ENCODE data around the gene ARHGAP8. TPM values are rescaled to one million over a fixed set of nuclear protein-coding genes. Genes with fewer than 3 reads are reported as not detected.
"Not testable (repeated sequence)": the region's sequence is repeated elsewhere in the genome, so short reads cannot be mapped to it uniquely, and the experiment has no call there.

The ARHGAP8 gene
- total and polyA plus RNA-seq, 10 of the 15 experiments (the other 5 are each of a cell fraction or from before 2014, with no cell fraction given): 0.33 TPM; not detected in 9

DNA sequence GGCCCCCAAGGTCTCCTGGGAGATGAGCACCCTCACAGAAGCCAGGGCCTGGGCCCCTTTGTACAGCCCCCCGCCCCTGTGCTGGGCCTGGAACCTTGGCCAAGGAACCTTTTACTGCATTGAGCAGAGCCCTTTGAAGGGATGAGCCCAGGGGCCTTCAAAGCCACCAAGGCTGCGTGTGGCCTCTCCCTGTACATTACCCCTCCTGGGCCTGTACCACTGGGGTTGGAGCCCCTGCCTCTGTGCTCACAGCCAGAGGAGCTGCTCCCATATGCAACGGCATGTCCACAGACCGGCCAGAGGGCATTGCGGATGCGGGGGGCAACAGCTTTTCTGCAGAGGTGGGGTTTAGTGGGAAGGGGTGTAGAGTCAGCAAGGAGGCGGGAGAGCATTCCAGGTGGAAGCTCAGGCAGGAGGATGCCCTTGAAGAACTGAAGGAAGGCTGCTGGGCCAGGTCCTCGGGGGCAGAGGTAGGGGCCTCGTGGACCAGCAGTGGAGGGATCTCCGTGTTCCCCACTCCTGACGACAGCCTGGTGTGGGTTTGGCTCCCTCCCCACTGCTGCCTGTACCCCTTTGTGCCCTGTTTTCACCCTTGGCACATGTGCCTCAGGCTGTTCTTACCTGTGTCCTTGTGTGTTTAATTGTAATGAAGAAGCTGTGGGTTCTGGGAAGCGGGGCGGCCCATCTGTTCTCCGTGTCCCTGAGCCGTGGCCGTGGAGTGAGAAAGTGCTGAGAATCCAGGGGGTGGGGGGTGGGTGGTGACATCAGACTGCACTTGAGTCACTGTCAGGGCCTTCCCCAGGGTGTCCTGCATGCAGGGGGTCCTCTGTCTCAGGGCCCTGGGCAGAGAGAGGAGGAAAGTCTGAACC lies 46.9 kb downstream of the ARHGAP8 start (continued):
- TF ChIP-seq, protein P1, sequence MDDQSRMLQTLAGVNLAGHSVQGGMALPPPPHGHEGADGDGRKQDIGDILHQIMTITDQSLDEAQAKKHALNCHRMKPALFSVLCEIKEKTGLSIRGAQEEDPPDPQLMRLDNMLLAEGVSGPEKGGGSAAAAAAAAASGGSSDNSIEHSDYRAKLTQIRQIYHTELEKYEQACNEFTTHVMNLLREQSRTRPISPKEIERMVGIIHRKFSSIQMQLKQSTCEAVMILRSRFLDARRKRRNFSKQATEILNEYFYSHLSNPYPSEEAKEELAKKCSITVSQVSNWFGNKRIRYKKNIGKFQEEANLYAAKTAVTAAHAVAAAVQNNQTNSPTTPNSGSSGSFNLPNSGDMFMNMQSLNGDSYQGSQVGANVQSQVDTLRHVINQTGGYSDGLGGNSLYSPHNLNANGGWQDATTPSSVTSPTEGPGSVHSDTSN (IDR thresholded peaks at IDR 0.05; ENCODE audit: insufficient replicate concordance, low read depth, low read length): no peak
- no peak for TF ChIP-seq JUNB (IDR thresholded peaks at IDR 0.05)
- no peak for TF ChIP-seq ZNF687 (IDR thresholded peaks at IDR 0.05)
- TF ChIP-seq RBBP5 (conservative IDR thresholded peaks at IDR 0.05): no peak

DNA sequence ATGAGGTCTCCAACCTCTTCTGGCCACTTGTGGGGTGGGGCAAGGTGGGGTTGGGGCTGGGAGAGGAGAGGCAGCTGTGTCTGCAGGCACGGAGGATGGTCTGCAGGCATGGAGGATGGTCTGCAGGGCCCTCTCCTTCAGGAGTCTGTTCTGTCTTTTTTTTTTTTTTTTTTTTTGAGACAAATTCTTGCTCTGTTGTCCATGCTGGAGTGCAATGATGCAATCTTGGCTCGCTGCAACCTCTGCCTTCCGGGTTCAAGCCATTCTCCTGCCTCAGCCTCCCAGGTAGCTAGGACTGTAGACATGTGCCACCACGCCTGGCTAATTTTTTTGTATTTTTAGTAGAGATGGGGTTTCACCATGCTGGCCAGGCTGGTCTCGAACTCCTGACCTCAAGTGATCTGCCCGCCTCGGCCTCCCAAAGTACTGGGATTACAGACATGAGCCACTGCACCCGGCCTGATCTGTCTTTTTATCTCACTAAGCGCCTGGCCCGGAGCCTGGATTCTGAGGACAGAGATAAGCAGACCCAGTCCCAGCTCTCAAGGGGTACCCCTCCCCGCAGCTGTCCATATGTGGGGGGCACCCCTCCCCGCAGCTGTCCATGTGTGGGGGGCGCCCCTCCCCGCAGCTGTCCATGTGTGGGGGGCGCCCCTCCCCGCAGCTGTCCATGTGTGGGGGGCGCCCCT lies 47.7 kb downstream of the ARHGAP8 start:
- H3K27me3 ChIP-seq (replicated peaks in 1 of 2; ENCODE audit: control insufficient read depth in 2 of 2, insufficient read depth in 2 of 2, low read length in 1 of 2); H3K4me2 ChIP-seq (ENCODE audit: control insufficient read depth, insufficient read depth); H3K27ac ChIP-seq (ENCODE audit: control insufficient read depth, insufficient read depth); SMC1A ChIA-PET (ENCODE audit: uncharacterized antibody, unreplicated experiment); ATAC-seq; H3K9ac ChIP-seq (ENCODE audit: control insufficient read depth, insufficient read depth, low read length); CTCF ChIA-PET; H4K20me1 ChIP-seq (ENCODE audit: control insufficient read depth, insufficient read depth); intact Hi-C loops (cut with micrococcal nuclease; ENCODE audit: unreplicated experiment); H3K4me3 ChIP-seq; BruUV-seq (replicated peaks); H3K4me1 ChIP-seq (ENCODE audit: control insufficient read depth, insufficient read depth, low read length); H3K79me2 ChIP-seq (ENCODE audit: control insufficient read depth, insufficient read depth, low read length); H3K36me3 ChIP-seq (ENCODE audit: control insufficient read depth in 2 of 2, insufficient read depth in 2 of 2, low read length in 1 of 2); DNase-seq (ENCODE audit: low read depth, low spot score); H2AFZ ChIP-seq (ENCODE audit: control insufficient read depth, low read depth, low read length); POLR2A ChIA-PET; FAIRE-seq; in situ Hi-C loops (cut with MboI); H3K9me3 ChIP-seq (replicated peaks; ENCODE audit: control insufficient read depth, insufficient read depth, low read length): not testable (repeated sequence)
- RAD21 ChIA-PET (ENCODE audit: unreplicated experiment): interaction anchor here (0.7 kb wide), 1 partner anchor 634 kb away, joined by 4 read pairs; no protein-coding TSS in a partner anchor
- WGBS (ENCODE audit: insufficient coverage, insufficient replicate concordance, low lambda C conversion rate, missing lambda C conversion rate): 46% methylated on average over 12 of the region's 17 CpGs

Measured in GM12878 (cell line).